Measurements from ENCODE around the gene ZNF296.
A peak's percentile ranks its signal among the peaks of the same experiment; 100 is the strongest.

ZNF296 gene

DNA sequence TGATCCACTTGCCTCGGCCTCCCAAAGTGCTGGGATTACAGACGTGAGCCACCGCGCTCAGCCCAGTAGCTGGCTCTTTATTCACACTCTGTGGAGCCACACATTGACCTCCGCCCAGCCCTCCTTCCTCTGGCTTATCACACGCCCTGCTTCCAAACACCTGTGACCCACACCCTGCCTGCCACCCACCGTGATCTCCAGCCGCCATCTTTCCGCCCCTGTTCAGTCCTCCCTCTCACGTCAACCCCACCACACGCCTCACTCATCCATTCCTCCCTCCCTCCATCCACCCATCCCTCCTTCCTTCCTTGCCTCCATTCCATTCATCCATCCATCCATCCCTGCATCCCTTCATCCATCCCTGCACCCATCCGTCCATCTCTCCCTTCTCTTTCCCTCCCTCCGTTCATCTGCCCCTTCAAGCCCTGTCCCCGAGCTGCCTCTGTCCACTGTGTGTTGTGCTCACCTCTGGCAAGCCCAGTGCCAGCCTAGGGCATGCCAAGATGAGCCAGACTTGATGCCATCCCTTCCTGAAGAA is 17.6 kb downstream of the ZNF296 start:
- DNase-seq (ENCODE audit: low read depth): no peak

DNA sequence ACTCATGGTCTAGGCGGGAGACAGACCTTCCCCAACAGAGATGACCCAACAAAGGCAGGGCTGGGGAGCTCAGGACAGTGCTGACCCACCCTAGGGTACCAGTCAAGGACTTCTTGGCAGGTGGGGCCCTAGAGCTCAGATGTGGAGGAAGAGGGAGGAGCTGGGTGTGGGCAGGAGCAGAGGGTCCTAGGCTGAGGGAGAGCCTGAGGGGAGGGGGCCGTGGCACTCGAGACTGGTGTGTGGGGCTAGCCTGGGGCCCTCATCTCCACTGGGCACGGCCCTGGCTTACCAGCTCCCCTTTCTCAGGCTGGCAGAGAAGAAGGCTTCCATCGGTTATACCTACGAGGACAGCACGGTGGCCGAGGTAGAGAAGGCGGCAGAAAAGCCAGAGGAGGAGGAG is 18.8 kb downstream of the ZNF296 start:
- DNase-seq (ENCODE audit: low read depth): no peak

DNA sequence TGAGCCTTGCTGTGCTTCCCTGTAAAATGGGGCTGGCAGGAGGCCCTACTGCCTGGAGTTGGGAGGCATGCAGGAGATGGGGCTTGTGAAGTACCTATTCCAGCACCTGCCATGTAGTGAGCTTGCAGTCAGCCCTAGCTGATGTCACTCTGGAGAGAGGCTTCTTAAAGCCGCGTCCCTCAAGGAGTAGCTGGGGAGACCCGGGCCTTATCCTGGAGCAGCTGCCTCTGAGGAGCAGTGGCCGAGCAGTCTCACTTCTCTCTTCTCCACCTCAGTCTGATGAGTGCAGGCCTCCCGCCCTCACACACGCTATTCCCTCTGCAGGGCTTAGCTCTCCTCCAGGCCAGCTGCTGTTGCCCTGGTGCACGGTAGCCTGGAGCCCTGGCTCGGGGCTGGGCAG is 19.4 kb downstream of the ZNF296 start:
- no peak for DNase-seq (ENCODE audit: low read depth)

DNA sequence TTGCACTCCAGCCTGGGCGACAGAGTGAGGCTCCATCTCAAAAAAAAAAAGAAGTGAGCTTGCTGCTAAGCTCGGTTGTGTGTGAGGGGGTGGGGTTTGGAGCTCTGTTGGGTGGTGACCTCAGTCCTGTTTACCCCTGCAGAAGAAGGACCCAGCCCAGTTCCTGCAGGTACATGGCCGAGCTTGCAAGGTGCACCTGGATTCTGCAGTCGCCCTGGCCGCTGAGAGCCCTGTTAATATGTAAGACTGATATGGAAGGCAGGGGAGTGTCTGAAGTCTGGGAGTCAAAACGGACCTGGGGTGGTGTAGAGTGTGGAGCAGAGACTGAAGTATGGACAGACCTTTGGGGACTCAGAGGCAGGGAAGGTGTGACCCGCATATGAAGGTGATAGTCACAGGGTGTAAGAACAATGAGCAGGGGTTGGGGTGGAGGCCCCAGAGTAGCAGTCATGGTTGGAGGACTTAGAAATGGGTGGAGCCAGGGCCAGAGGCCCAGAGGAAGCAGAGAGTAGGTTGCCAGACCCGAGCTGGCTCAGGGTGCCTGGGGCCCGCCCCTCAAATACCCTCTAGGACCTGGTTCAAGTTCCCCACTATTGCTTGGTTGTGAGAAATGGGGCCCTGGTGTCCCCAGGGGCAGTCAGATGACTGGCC is 24.2 kb downstream of the ZNF296 start:
- DNase-seq (ENCODE audit: low read depth): no peak

DNA sequence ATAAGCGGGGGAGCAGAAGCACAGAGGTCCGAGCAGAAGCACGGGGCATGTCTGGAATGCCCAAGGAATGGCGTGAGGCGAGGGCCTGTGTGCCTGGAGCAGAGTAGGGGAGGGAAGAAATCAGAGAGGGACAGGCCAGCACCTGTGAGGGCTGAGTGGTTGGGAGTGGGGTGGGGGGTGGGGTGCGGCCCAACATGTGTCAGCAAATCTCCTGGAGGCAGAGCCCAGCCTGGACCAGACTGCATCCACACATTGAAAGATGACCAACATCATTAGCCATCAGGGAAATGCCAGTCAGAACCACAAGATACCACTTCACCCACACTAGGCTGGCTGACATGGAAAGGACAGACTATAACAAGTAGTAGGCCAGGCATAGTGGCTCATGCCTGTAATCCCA is 26.2 kb downstream of the ZNF296 start:
- no peak for DNase-seq (ENCODE audit: low read depth)

DNA sequence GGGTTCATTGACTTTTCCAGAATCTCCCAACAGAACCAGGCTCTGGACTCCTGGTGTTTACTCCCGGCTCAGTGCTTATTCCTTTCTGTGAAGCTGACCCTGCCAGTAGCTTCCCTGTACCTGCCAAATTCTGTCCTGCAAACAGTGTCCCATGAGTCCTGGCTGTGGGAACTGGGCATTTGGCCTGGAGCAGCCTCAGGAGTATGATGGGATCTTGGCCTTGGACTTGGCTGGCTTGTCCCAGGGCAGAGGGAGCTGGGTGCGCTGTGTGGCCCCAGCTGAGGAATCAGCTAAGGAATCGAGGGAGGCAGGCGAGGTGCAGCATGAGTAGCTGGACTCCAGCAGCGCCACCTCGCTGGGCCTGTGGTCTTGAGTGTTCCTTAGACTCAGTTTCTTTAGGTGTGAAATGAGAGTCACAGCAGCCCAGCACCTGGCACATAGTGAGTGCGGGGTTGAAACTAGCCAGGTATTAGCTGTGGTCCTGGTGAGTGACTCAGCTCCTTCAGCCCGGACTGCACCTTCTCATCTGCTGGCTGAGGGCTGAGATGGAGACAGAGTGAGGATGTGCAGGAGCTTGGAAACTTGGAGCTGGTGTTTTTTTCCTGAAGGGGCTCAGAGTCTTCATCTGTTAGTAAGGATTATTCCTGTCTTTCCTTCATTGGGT is 27.1 kb downstream of the ZNF296 start:
- DNase-seq (ENCODE audit: low read depth): no peak

DNA sequence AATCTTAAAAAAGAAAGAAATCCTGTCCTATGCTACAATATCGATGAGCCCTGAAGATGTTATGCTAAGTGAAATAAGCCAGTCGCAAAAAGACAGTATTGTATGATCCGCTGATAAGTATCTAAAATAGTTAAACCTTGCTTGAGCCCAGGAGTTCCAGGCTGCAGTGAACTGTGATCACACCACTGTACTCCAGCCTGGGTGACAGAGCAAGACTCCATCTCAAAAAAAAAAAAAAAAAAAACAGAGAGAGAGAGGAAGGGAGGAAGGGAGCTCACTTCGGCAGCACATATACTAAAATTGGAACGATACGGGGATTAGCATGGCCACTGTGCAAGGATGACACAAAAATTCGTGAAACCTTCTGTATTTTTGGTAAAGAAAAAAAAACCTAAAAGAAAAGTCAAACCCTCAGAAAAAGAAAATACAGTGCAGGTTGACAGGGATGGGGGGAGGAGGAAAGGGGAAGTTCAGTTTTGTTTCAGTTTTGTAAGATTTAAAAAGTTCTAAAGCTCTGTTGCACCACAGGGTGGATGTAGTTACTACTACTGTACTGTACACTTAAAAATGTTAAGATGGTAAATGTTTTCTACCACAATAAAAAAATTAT is 29.0 kb downstream of the ZNF296 start:
- no peak for DNase-seq (ENCODE audit: low read depth)

DNA sequence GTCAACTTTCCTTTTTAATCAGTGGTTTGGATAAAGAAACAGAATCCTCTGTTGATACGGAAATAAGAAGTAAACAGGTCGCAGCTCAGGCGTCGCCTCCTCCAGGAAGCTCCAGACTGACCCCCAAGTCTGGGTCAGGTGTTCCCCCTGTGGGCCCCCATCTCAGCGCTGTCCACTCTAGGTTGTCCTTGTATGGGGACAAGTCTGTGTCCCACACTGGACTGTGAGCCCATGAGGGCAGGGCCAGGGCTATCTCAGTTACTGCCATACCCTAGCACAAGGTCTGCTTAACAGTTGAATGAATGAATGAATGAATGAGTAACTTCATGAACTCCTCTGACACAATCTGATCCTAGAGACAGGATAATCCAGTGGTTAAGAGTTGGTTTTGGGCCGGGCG is 29.9 kb downstream of the ZNF296 start:
- DNase-seq (ENCODE audit: low read depth): no peak

DNA sequence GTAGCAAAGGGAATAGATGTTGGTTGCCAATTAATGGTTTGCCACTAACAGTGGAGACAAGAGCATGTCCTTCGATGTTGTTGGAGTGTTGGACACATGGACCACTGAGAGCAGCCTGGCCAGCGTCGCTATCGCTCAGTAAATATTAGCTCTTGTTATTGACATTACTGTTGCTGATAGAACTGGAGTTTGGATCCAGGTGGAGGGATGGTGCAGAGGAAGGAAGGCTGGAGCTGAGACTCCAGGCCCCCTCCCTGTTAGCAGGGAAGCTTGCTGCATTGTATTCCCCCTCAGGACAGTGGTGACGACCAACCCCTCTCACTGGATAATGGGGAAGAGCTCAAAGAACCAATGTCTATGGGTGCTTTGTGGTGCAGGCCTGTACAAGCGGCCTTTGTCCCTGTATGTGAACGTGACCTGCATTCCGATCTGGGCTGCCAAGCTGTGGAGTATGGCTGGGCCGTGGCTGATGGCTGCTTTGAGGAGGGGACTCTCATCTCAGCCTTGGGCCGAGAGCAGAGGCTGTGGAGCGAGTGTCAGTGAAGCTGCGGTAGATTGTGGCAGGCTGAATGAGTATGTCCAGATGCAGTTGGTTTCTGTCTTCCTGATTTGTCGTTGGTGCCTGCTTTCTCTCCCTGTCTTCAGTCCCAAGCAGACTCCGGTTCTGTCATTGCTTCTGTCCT is 30.5 kb downstream of the ZNF296 start:
- no peak for DNase-seq (ENCODE audit: low read depth)

DNA sequence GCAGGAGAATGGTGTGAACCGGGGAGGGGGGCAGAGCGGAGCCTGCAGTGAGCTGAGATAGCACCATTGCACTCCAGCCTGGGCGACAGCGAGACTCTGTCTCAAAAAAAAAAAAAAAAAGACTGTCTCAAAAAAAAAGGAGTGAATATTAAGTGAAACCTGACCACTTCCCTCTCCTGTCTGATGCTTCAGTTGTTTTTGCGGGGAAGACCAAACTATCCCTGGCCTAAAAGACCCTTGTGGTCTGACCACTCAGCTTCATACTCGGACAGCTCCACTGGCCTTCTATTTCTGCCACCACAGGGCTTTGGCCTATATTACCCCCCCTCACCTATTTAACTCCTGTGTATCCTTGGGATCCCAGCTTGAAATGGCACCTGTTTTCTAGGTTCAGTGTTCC is 35.2 kb downstream of the ZNF296 start:
- DNase-seq (ENCODE audit: low read depth): no peak

DNA sequence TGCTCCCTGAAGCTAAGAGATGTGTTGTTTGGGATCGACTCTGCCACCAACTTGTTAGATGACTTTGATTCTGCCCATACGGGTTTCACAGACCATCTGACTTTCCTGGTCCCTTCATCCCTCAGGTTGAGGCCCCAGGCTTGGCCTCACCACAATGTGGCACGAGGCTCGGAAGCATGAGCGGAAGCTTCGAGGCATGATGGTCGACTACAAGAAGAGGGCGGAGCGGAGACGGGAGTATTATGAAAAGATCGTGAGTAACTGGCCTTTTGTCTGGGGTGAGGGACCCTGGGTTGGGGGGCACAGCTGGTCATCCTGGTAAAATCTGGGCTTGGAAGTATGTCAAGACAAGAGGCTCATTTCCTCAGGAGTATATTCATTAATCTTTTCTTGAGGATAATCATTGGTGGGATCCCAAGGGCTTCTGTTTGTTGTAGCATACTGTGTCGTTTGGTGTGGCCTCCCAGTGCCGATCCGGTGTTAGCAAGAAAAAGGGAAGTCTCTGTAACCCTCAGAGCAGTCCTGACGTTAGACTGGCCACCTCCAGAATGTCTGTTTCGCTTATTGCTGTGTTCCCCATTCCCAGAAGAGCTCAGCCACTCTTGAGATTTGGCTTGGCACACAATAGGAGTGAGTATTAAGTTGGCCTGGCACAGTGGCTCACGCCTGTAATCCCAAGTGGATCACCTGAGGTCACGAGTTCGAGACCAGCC is 36.1 kb downstream of the ZNF296 start:
- no peak for DNase-seq (ENCODE audit: low read depth)

DNA sequence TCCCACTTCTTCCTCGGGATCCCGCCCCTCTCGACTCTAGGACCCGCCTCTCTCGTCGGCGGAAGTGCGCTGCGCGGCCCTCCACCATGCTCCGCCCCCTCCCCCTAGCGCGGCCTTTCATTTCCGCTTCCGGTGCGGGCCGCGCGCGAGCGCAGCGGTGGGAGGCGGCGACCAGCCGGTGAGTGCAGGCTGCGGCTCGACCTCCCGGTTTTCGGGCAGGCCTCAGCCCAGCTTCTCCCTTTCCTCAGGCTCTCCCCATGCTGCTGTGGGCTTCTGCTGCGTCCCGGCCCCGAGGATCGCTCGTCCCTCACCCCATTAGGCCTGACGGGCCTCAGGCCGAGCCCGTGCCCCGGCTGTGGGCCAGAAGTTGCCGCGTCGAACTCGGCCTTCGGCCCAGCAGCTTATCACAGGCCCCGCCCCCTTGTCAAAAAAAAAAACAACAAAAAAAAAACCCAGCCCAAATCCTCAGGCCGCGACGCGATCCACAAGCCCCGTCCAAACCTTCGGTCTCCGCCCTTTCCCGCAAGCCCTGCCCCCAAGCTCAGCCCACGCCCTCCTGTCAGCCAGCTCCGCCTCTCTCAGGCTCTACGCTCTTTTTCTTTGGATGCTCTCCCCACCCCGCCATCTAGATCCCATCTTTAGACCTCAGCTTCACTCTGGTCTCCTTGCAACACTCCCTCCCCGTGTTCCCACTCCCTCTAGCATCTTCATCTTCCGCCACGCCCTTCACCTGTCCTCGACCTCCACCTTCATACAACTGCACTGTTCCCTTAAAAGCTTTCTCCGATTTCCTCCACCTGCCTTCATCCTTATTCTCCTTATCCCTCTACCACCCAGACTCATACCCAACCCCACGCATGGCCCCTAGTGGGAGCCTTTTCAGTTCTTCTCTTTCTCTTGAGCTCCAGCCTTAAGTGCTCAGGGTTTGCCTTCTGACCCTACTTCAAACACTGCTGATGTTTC is 37.1 kb downstream of the ZNF296 start, which contains the start of gene CLASRP:
Gene CLASRP, plus strand, starts transcription at position 115 of the 963 bp plus-strand sequence. CDS start 1,168 bp downstream, outside the sequence.
- peak; percentile 80 for DNase-seq (ENCODE audit: low read depth)

DNA sequence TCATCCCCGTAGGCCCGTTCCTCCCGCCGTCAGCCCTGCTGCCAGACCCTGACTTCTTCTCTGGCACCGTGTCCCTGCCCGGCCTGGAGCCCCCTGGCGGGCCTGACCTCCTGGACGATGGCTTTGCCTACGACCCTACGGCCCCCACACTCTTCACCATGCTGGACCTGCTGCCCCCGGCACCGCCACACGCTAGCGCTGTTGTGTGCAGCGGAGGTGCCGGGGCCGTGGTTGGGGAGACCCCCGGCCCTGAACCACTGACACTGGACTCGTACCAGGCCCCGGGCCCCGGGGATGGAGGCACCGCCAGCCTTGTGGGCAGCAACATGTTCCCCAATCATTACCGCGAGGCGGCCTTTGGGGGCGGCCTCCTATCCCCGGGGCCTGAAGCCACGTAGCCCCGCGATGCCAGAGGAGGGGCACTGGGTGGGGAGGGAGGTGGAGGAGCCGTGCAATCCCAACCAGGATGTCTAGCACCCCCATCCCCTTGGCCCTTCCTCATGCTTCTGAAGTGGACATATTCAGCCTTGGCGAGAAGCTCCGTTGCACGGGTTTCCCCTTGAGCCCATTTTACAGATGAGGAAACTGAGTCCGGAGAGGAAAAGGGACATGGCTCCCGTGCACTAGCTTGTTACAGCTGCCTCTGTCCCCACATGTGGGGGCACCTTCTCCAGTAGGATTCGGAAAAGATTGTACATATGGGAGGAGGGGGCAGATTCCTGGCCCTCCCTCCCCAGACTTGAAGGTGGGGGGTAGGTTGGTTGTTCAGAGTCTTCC is 38.7 kb downstream of the ZNF296 start:
- no peak for DNase-seq (ENCODE audit: low read depth)

DNA sequence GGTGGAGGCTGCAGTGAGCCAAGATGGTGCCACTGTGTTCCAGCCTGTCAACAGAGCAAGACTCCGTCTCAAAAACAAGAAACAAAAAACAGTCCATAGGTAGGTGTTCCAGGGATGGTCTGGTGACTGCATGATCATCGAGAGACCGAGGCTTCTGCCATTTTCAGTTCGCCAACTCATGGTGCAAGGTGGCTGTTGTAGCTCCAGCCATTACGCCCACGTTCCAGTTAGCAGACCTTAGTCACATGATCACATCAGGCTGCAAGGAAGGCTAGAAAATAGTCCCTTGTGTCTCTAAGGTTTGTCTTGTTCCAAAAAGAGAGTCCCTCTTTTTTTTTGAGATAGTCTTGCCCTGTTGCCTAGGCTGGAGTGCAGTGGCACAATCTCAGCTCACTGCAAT is 40.5 kb downstream of the ZNF296 start:
- DNase-seq (ENCODE audit: low read depth): no peak

DNA sequence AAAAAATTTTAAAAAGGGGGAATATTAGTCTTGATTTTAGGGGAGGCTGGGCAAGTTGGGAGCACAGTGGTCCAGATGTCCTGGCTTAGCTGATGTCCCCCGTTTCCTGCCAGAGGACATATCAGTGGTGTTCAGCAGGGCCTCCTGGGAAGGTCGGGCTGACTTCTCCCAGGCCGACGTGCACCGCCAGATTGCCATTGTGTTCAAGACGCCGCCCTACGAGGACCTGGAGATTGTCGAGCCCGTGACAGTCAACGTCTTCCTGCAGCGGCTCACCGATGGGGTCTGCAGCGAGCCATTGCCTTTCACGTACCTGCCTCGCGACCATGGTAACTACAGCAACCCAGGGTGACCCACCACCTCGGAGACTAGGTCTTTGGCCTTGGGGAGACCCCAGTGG is 43.9 kb downstream of the ZNF296 start:
- no peak for DNase-seq (ENCODE audit: low read depth)

DNA sequence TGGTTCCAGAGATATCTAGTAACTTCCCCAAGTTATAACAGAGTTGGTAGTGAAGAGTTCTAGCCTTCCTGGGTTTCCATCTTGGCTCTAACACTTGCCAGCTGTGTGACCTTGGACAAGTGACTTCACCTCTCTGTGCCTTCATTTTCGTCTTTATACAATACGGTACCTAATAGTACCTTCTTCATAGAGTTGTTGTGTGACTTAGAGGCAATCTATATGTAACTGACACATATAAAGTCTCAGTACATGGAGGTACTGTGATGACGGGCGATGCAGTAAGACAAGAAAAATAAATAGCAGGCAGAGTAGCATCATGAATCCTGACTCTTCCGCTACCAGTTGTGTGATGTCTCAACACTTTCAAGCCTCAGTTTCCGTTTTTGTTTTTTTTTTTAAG is 45.5 kb downstream of the ZNF296 start:
- DNase-seq (ENCODE audit: low read depth): no peak

DNA sequence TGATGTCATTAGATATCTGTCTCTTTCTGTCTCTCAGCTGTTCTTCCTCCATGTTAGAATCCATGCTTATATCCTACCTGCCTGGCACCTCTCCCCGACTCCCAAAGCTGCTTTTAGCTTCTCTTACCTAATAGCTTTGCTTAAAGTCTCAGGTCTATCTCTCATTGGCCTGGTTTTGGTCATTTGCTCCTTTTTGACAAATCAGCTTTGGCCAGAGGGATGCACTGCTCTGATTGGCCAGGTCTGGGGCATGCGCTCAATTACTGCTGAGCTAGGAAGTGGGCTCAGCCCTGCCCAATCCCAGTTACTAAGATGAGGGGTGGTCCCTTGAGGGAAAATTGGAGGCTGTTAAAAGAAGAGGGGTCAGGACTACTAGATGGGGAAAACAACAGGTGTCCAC is 48.9 kb downstream of the ZNF296 start:
- DNase-seq (ENCODE audit: low read depth): no peak

DNA sequence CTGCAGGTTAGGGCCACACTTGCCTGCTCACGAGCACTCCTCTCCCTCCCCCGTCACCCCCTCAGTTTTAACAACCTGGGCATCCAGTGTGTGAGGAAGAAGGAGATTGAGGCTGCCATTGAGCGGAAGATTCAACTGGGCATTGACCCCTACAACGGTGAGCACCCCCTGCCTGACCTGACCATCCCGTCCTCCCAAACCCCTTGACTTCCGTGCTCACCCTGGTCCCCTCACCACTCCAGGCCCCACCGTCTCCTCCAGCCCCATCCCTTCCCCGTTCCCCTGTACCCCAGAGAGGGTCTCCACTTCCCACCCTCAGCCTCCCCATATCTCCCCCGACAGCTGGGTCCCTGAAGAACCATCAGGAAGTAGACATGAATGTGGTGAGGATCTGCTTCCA is 51.0 kb downstream of the ZNF296 start:
- no peak for DNase-seq (ENCODE audit: low read depth)

DNA sequence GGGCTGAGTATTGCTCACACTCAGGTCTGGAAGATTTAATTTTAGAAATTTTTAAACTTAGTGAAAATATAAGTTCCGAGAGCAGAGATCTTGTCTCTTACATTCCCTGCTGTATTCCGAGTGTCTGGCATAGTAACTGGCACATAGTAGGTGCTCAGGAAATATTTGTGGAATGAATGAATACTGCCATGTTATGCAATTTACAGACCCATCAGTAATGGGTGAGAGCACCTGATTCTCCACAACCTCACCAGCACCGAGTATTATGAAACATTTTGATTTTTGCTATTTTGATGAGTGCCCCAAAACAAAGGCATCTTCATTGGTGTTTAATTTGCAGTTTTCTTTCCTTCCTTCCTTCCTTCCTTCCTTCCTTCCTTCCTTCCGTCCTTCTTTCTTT is 53.2 kb downstream of the ZNF296 start:
- DNase-seq (ENCODE audit: low read depth): no peak

DNA sequence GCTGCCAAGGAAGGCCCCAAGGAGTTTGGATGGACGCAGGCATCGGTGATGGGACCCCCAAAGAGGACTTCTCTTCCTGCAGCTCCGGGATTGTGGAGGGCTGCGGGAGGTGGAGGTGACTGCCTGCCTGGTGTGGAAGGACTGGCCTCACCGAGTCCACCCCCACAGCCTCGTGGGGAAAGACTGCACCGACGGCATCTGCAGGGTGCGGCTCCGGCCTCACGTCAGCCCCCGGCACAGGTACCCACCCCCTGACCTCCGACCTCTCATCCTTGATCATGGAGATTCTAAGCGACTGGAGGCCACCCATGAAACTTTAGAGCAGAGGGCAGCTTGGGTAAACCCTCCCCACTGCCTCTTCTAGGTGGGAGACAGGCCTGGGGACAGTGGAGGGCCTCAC is 54.3 kb downstream of the ZNF296 start:
- no peak for DNase-seq (ENCODE audit: low read depth)
